Endothelial cell of umbilical vein (primary cell): ENCODE results near the gene RAB40C. TPM values are rescaled to one million over a fixed set of nuclear protein-coding genes. Genes with fewer than 3 reads are reported as not detected.

Experiments used
- BruUV-seq: library from RNA; stranded (reverse); fragments of 400-500 nt; replicated peaks from 2 replicates; lab custom pipeline; 2021; lab: Mats Ljungman, UMichigan
- CTCF ChIA-PET: fragments of 300-600, 350-600 bp; sonication (Branson Sonifier 250); formaldehyde crosslinking; loops from one replicate; lab custom pipeline; 2021; ENCODE audit warnings: antibody characterized with exemption, inconsistent platforms; lab: Charles Lee
- POLR2A ChIA-PET: fragments of 300-600, 350-600 bp; sonication (Branson Sonifier 250); formaldehyde crosslinking; loops from one replicate; lab custom pipeline; 2021; ENCODE audit warnings: antibody characterized with exemption, inconsistent platforms; lab: Charles Lee
- DNase-seq: peaks from one replicate; pipeline ENCODE4 v3.0.0-alpha.2; 2011; ENCODE audit warnings: low read depth, low spot score
- FAIRE-seq: peaks from 2 replicates; lab custom pipeline; 2011; peaks lifted over from hg19 to GRCh38; lab: Jason Lieb, UNC
- H2AFZ ChIP-seq: 2 replicates; pipeline ENCODE4 v1.6.0; 2012; ENCODE audit warnings: low read depth, low read length, control low read depth, inconsistent platforms
- H3K27ac ChIP-seq: 2 replicates; pipeline ENCODE4 v1.5.1; 2011; ENCODE audit warnings: low read depth, mild to moderate bottlenecking, control low read depth, low read length, moderate library complexity; ENCODE audit not compliant: insufficient read depth
- H3K27me3 ChIP-seq, 2 experiments: 2 replicates each; pipeline versions ENCODE4 v1.6.0 to v1.6.1; 2011; ENCODE audit warnings: low read length in 2 of 2, mixed read lengths in 1 of 2; ENCODE audit not compliant: control insufficient read depth in 2 of 2, insufficient read depth in 2 of 2
- H3K36me3 ChIP-seq, 2 experiments: 2 replicates in 1 of 2; 3 replicates in 1 of 2; pipeline ENCODE4 v1.5.1; 2011; ENCODE audit warnings: low read length in 2 of 2, mild to moderate bottlenecking in 1 of 2, moderate library complexity in 1 of 2; ENCODE audit not compliant: control insufficient read depth in 2 of 2, insufficient read depth in 2 of 2; ENCODE audit errors: extremely low read depth in 1 of 2
- H3K4me1 ChIP-seq: 3 replicates; pipeline ENCODE4 v1.5.1; 2011; ENCODE audit warnings: mild to moderate bottlenecking, low read length; ENCODE audit not compliant: control insufficient read depth, insufficient read depth; ENCODE audit errors: extremely low read depth
- H3K4me2 ChIP-seq: 2 replicates; pipeline ENCODE4 v1.6.1; 2011; ENCODE audit warnings: low read length, control low read depth, mixed read lengths; ENCODE audit not compliant: insufficient read depth
- H3K4me3 ChIP-seq, 3 experiments: fragments of 200-600 bp in 1 of 3; sonication (generic), shearing (Covaris generic) in 1 of 3; replicated peaks in 1 of 3; 2 replicates each; pipeline ENCODE4 v1.5.1; 2011 to 2016; ENCODE audit warnings: control low read depth in 3 of 3, low read length in 3 of 3, mild to moderate bottlenecking in 2 of 3, inconsistent platforms in 1 of 3, low read depth in 1 of 3, moderate library complexity in 1 of 3; ENCODE audit not compliant: insufficient read depth in 1 of 3
- H3K79me2 ChIP-seq: 2 replicates; pipeline ENCODE4 v1.6.0; 2012; ENCODE audit warnings: low read length, inconsistent platforms; ENCODE audit not compliant: control insufficient read depth, insufficient read depth
- H3K9ac ChIP-seq: replicated peaks from 2 replicates; pipeline ENCODE3; 2011; ENCODE audit warnings: low read length, control low read depth; ENCODE audit not compliant: insufficient read depth; ENCODE audit errors: extremely low read depth
- H3K9me1 ChIP-seq: replicated peaks from 3 replicates; pipeline ENCODE4 v1.6.0; 2011; ENCODE audit warnings: mild to moderate bottlenecking, low read length; ENCODE audit not compliant: control insufficient read depth, insufficient read depth; ENCODE audit errors: extremely low read depth
- H3K9me3 ChIP-seq: replicated peaks from 2 replicates; pipeline ENCODE4 v1.5.1; 2012; ENCODE audit warnings: low read length, inconsistent platforms; ENCODE audit not compliant: control insufficient read depth, insufficient read depth
- H4K20me1 ChIP-seq: replicated peaks from 2 replicates; pipeline ENCODE3; 2011; ENCODE audit warnings: mild to moderate bottlenecking, low read length; ENCODE audit not compliant: control insufficient read depth, insufficient read depth; ENCODE audit errors: extremely low read depth
- EZH2 ChIP-seq: IDR thresholded peaks from 2 replicates; pipeline ENCODE4 v1.6.1; 2012; ENCODE audit warnings: borderline replicate concordance, low read depth, mild to moderate bottlenecking, moderate library complexity, low read length, inconsistent platforms; ENCODE audit not compliant: severe bottlenecking
- FOS ChIP-seq: IDR thresholded peaks from 2 replicates; pipeline ENCODE4 v1.6.1; 2011; ENCODE audit warnings: mild to moderate bottlenecking, low read length, moderate library complexity, borderline replicate concordance; ENCODE audit not compliant: insufficient read depth
- GATA2 ChIP-seq: IDR thresholded peaks from 2 replicates; pipeline ENCODE4 v1.7.0; 2011; ENCODE audit warnings: low read depth, mild to moderate bottlenecking, moderate library complexity, mixed read lengths, low read length; ENCODE audit not compliant: insufficient read length, insufficient read depth
- JUN ChIP-seq: IDR thresholded peaks from 2 replicates; pipeline ENCODE4 v1.6.1; 2011; ENCODE audit warnings: borderline replicate concordance, low read depth; ENCODE audit not compliant: insufficient read length, insufficient read depth
- MYC ChIP-seq: IDR thresholded peaks from one replicate; pipeline ENCODE4 v1.6.1; 2011; ENCODE audit warnings: mild to moderate bottlenecking, low read depth, low read length
- POLR2A ChIP-seq: IDR thresholded peaks from 2 replicates; pipeline ENCODE4 v1.6.1; 2012; ENCODE audit warnings: low read depth, mild to moderate bottlenecking, control low read depth, low read length
- POLR2AphosphoS5 ChIP-seq: IDR thresholded peaks from 2 replicates; pipeline ENCODE4 v1.6.1; 2012; ENCODE audit warnings: low read depth, mild to moderate bottlenecking, control low read depth, low read length, moderate library complexity; ENCODE audit not compliant: insufficient read depth
- dilution Hi-C: fragments of 300-500 bp; cut with MboI; formaldehyde crosslinking; loops from one replicate; pipeline ENCODE4 v1.15.0; 2019; ENCODE audit warnings: low sequenced_read_pairs; ENCODE audit not compliant: extremely low pct_ligation_motif_present
- intact Hi-C: fragments of 100-400 bp; cut with micrococcal nuclease; formaldehyde crosslinking; loops from one replicate; pipeline ENCODE4 v1.10.0; 2022
- polyA plus RNA-seq, 4 experiments: library from polyadenylated mRNA; depleted of rRNA in 3 of 4; stranded (reverse) in 3 of 4; unstranded in 1 of 4; fragments of >200 nt; gene quantifications; 2 replicates each; pipeline versions ENCODE4 v1.2.1 to v1.2.3, GENCODE V29; 2011 to 2012; ENCODE audit warnings: missing spikeins in 1 of 4
- total RNA-seq: library from RNA; stranded (reverse); gene quantifications from 2 replicates; pipeline ENCODE4 v1.2.3, GENCODE V29; 2021
- TF ChIP-seq, protein P1 (sequence below), 2 donors: IDR thresholded peaks; 1 replicate in 1 of 2; 2 replicates in 1 of 2; pipeline ENCODE4 v1.5.1; 2011; ENCODE audit warnings: low read length in 2 of 2, mild to moderate bottlenecking in 2 of 2, moderate library complexity in 2 of 2, control low read depth in 1 of 2, inconsistent platforms in 1 of 2, low read depth in 1 of 2; ENCODE audit not compliant: insufficient read depth in 1 of 2; ENCODE audit errors: extremely low read depth in 1 of 2
- TF ChIP-seq, protein P2 (sequence below): IDR thresholded peaks from 2 replicates; pipeline ENCODE4 v1.6.1; 2011; ENCODE audit not compliant: insufficient read depth, insufficient read length

Gene RAB40C
- total and polyA plus RNA-seq, 2 donors (not counting 3 experiments of a cell fraction or from before 2014, with no cell fraction given): 12.4 to 18.8 TPM

DNA sequence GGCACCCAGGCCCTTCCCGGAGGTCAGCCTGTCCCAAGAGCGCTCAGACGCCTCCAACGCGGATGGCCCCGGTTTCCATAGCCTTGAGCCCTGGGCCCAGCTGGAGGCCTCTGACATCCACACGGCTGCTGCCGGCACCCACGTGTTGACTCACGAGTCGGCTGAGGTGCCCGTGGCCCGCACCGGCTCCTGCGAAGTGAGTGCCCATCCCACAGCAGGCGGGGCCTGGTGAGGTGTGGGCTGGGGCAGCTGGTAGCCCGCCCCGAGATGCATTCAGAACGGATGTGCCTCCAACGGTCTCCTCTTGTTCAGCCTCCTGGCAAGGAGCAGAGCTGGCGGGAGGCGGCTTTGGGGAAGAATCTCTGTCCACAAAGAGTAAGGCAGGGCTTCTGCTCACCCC is 62.0 kb downstream of the RAB40C start:
- no peaks in the 10 kb centered on the region for H4K20me1 ChIP-seq
- TF ChIP-seq GATA2: no peak
- no peak for TF ChIP-seq JUN
- TF ChIP-seq, protein P1, sequence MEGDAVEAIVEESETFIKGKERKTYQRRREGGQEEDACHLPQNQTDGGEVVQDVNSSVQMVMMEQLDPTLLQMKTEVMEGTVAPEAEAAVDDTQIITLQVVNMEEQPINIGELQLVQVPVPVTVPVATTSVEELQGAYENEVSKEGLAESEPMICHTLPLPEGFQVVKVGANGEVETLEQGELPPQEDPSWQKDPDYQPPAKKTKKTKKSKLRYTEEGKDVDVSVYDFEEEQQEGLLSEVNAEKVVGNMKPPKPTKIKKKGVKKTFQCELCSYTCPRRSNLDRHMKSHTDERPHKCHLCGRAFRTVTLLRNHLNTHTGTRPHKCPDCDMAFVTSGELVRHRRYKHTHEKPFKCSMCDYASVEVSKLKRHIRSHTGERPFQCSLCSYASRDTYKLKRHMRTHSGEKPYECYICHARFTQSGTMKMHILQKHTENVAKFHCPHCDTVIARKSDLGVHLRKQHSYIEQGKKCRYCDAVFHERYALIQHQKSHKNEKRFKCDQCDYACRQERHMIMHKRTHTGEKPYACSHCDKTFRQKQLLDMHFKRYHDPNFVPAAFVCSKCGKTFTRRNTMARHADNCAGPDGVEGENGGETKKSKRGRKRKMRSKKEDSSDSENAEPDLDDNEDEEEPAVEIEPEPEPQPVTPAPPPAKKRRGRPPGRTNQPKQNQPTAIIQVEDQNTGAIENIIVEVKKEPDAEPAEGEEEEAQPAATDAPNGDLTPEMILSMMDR (IDR thresholded peaks at IDR 0.05; ENCODE audit: extremely low read depth in 1 of 2, insufficient read depth in 1 of 2, low read depth in 1 of 2, low read length in 2 of 2): no peak
- no peak for TF ChIP-seq MYC
- no peak for TF ChIP-seq POLR2AphosphoS5
- TF ChIP-seq EZH2: no peak
- TF ChIP-seq, protein P2, sequence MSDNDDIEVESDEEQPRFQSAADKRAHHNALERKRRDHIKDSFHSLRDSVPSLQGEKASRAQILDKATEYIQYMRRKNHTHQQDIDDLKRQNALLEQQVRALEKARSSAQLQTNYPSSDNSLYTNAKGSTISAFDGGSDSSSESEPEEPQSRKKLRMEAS: no peak
- no peak for TF ChIP-seq FOS
- TF ChIP-seq POLR2A: no peak
- intact Hi-C loops: no loop called here
- H3K9ac ChIP-seq: no peak overlapping the region
- peaks cover 8% of the 10 kb centered on the region for H3K4me1 ChIP-seq
- H3K79me2 ChIP-seq: no peaks in the 10 kb centered on the region
- CTCF ChIA-PET: interaction anchor here (3.0 kb wide), 1 partner anchor 9 kb away, joined by 16 read pairs; no protein-coding TSS in a partner anchor
- no peak overlapping the region for H2AFZ ChIP-seq
- H3K9me1 ChIP-seq: no peaks in the 10 kb centered on the region
- H3K27me3 ChIP-seq: no peaks in the 10 kb centered on the region
- FAIRE-seq: no peak
- dilution Hi-C loops: no loop called here
- H3K4me2 ChIP-seq: no peak overlapping the region
- peaks cover 0 to 2% of the 10 kb centered on the region in 2 experiments for H3K36me3 ChIP-seq
- H3K27ac ChIP-seq: no peak overlapping the region
- no peaks in the 10 kb centered on the region for H3K9me3 ChIP-seq
- BruUV-seq: no TSS peak
- POLR2A ChIA-PET: no interaction called here
- DNase-seq: no peak
- no peak overlapping the region for H3K4me3 ChIP-seq
